Neural progenitor cell (in vitro differentiated cells): ENCODE data around the gene POLR2C. TPM values are rescaled to one million over a fixed set of nuclear protein-coding genes. Genes with fewer than 3 reads are reported as not detected.

Experiments used
- DNase-seq: peaks from one replicate; pipeline ENCODE4 v3.0.0-alpha.2; 2016; ENCODE audit warnings: low spot score
- H2AFZ ChIP-seq: fragments of 200-600 bp; sonication (generic); replicated peaks from 2 replicates; pipeline ENCODE4 v1.6.1; 2016; ENCODE audit warnings: antibody characterized with exemption
- H3F3A ChIP-seq: fragments of 200-600 bp; sonication (generic); 2 replicates; pipeline ENCODE4 v1.6.1; 2016; ENCODE audit warnings: antibody characterized with exemption, low read depth
- H3K27ac ChIP-seq: fragments of 200-600 bp; sonication (generic); 2 replicates; pipeline ENCODE4 v1.5.1; 2016; ENCODE audit warnings: mild to moderate bottlenecking
- H3K27me3 ChIP-seq: fragments of 200-600 bp; sonication (generic); 2 replicates; pipeline ENCODE4 v1.6.1; 2016; ENCODE audit warnings: mild to moderate bottlenecking, moderate library complexity
- H3K36me3 ChIP-seq: fragments of 200-600 bp; sonication (generic); 2 replicates; pipeline ENCODE4 v1.5.1; 2016
- H3K4me1 ChIP-seq: fragments of 200-600 bp; sonication (generic); 2 replicates; pipeline ENCODE4 v1.6.1; 2016; ENCODE audit warnings: mixed run types
- H3K4me2 ChIP-seq: fragments of 200-600 bp; sonication (generic); 2 replicates; pipeline ENCODE4 v1.6.1; 2016
- H3K4me3 ChIP-seq: fragments of 200-600 bp; sonication (generic); 2 replicates; pipeline ENCODE4 v1.5.1; 2016
- H3K79me2 ChIP-seq: fragments of 200-600 bp; sonication (generic); 2 replicates; pipeline ENCODE4 v1.6.1; 2016; ENCODE audit warnings: low read depth
- H3K9ac ChIP-seq: fragments of 200-600 bp; sonication (generic); 2 replicates; pipeline ENCODE4 v1.6.1; 2016
- H3K9me3 ChIP-seq: fragments of 200-600 bp; sonication (generic); 2 replicates; pipeline ENCODE4 v1.5.1; 2016; ENCODE audit warnings: low read depth
- H4K20me1 ChIP-seq: fragments of 200-600 bp; sonication (generic); 2 replicates; pipeline ENCODE4 v1.6.1; 2016; ENCODE audit warnings: low read depth
- H3K27ac Mint-ChIP-seq: 3 replicates; pipeline ENCODE4 v1.8.0; 2021; ENCODE audit warnings: mixed read lengths
- H3K27me3 Mint-ChIP-seq: 2 replicates; pipeline ENCODE4 v1.8.0; 2022; ENCODE audit warnings: low read depth, mild to moderate bottlenecking, inconsistent platforms, moderate library complexity, mixed read lengths; ENCODE audit not compliant: insufficient read depth
- H3K36me3 Mint-ChIP-seq: 3 replicates; pipeline ENCODE4 v1.8.0; 2021; ENCODE audit warnings: mixed read lengths
- H3K4me1 Mint-ChIP-seq: 3 replicates; pipeline ENCODE4 v1.8.0; 2021; ENCODE audit warnings: mixed read lengths
- H3K4me3 Mint-ChIP-seq: 3 replicates; pipeline ENCODE4 v1.8.0; 2021; ENCODE audit warnings: mild to moderate bottlenecking, moderate library complexity, mixed read lengths
- H3K9me3 Mint-ChIP-seq: 3 replicates; pipeline ENCODE4 v1.8.0; 2020; ENCODE audit warnings: mixed read lengths
- EZH2 ChIP-seq: fragments of 200-600 bp; sonication (generic); IDR thresholded peaks from 2 replicates; pipeline ENCODE4 v1.6.1; 2017; ENCODE audit warnings: antibody characterized with exemption, mild to moderate bottlenecking, moderate library complexity
- EZH2phosphoT487 ChIP-seq: fragments of 200-600 bp; sonication (generic); IDR thresholded peaks from 2 replicates; pipeline ENCODE4 v1.6.1; 2017; ENCODE audit warnings: antibody characterized with exemption
- total RNA-seq: library from RNA; depleted of rRNA; stranded (reverse); fragments of >200 nt; gene quantifications from 2 replicates; pipeline ENCODE4 v1.2.3, GENCODE V29; 2015; ENCODE audit warnings: low replicate concordance
- TF ChIP-seq, protein P1 (sequence below): fragments of 200-600 bp; sonication (generic); IDR thresholded peaks from 2 replicates; pipeline ENCODE4 v1.5.1; 2017; ENCODE audit warnings: antibody characterized with exemption, mild to moderate bottlenecking

The POLR2C gene
- total RNA-seq, 1 donor from 2014 or later: 58.4 TPM

GRCh38 chr16:57486858-57487834 is 24.7 kb downstream of the POLR2C start:
- peak overlapping the region; percentile 68 for H3K4me2 ChIP-seq
- H4K20me1 ChIP-seq: no peaks in the 10 kb centered on the region
- H3K9ac ChIP-seq: no peak overlapping the region
- H3K36me3 ChIP-seq: no peaks in the 10 kb centered on the region
- peaks cover 14% of the 10 kb centered on the region for H3K27me3 Mint-ChIP-seq
- peak overlapping the region; percentile 94 for H3K27ac Mint-ChIP-seq
- peaks cover 21% of the 10 kb centered on the region for H3K4me1 Mint-ChIP-seq
- H3K27me3 ChIP-seq: peaks cover 15% of the 10 kb centered on the region
- H3K79me2 ChIP-seq: no peaks in the 10 kb centered on the region
- no peak overlapping the region for H3K4me3 ChIP-seq
- no peaks in the 10 kb centered on the region for H3K36me3 Mint-ChIP-seq
- H3F3A ChIP-seq: no peaks in the 10 kb centered on the region
- H3K4me3 Mint-ChIP-seq: peak overlapping the region; percentile 85
- no peak overlapping the region for H3K27ac ChIP-seq
- peaks cover 6% of the 10 kb centered on the region for H3K9me3 Mint-ChIP-seq
- DNase-seq: no peak
- H3K9me3 ChIP-seq: no peaks in the 10 kb centered on the region
- TF ChIP-seq EZH2phosphoT487 (no peak), EZH2 (no peak)
- TF ChIP-seq, protein P1, sequence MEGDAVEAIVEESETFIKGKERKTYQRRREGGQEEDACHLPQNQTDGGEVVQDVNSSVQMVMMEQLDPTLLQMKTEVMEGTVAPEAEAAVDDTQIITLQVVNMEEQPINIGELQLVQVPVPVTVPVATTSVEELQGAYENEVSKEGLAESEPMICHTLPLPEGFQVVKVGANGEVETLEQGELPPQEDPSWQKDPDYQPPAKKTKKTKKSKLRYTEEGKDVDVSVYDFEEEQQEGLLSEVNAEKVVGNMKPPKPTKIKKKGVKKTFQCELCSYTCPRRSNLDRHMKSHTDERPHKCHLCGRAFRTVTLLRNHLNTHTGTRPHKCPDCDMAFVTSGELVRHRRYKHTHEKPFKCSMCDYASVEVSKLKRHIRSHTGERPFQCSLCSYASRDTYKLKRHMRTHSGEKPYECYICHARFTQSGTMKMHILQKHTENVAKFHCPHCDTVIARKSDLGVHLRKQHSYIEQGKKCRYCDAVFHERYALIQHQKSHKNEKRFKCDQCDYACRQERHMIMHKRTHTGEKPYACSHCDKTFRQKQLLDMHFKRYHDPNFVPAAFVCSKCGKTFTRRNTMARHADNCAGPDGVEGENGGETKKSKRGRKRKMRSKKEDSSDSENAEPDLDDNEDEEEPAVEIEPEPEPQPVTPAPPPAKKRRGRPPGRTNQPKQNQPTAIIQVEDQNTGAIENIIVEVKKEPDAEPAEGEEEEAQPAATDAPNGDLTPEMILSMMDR: no peak
- H2AFZ ChIP-seq: peak overlapping the region; percentile 92
- H3K4me1 ChIP-seq: no peaks in the 10 kb centered on the region

DNA sequence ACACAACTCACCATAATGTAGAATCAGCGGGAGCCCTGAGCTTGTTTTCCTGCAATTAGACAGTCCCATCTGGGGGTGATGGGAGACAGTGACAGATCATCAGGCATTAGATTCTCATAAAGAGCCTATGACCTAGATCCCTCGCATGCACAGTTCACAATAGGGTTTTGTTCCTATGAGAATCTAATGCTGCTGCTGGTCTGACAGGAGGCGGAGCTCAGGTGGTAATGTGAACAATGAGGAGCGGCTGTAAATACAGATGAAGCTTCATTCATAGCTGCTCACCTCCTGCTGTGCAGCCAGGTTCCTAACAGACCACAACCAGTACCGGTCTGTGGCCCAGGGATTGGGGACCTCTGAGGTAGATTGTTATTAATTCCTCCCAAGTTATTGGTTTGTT is 26.8 kb downstream of the POLR2C start:
- Histone ChIP-seq H3K4me1 (peaks cover 8% of the 10 kb centered on the region), H3K4me3 (no peak overlapping the region), H3K36me3 (no peaks in the 10 kb centered on the region), H4K20me1 (no peaks in the 10 kb centered on the region), H3K27ac (no peak overlapping the region), H3K27me3 (peaks cover 15% of the 10 kb centered on the region), H2AFZ (no peak overlapping the region), H3F3A (no peaks in the 10 kb centered on the region), H3K9me3 (no peaks in the 10 kb centered on the region), H3K9ac (no peak overlapping the region), H3K79me2 (no peaks in the 10 kb centered on the region), H3K4me2 (no peak overlapping the region)
- Mint-ChIP-seq H3K9me3 (peaks cover 6% of the 10 kb centered on the region), H3K27me3 (peaks cover 11% of the 10 kb centered on the region), H3K36me3 (no peaks in the 10 kb centered on the region), H3K27ac (no peak overlapping the region), H3K4me1 (peaks cover 26% of the 10 kb centered on the region), H3K4me3 (no peak overlapping the region)
- TF ChIP-seq, protein P1: no peak
- TF ChIP-seq EZH2 (no peak), EZH2phosphoT487 (no peak)
- no peak for DNase-seq

- Mint-ChIP-seq H3K4me1 (peaks cover 5% of the 10 kb centered on the region), H3K27ac (peak overlapping the region; percentile 3), H3K9me3 (peaks cover 6% of the 10 kb centered on the region), H3K27me3 (peaks cover 5% of the 10 kb centered on the region), H3K36me3 (no peaks in the 10 kb centered on the region), H3K4me3 (no peak overlapping the region)
- Histone ChIP-seq H3K27me3 (no peaks in the 10 kb centered on the region), H3K4me1 (peaks cover 8% of the 10 kb centered on the region), H3K4me3 (no peak overlapping the region), H2AFZ (no peak overlapping the region), H3K79me2 (no peaks in the 10 kb centered on the region), H3K9me3 (no peaks in the 10 kb centered on the region), H3K27ac (no peak overlapping the region), H4K20me1 (no peaks in the 10 kb centered on the region), H3K36me3 (no peaks in the 10 kb centered on the region), H3F3A (no peaks in the 10 kb centered on the region), H3K4me2 (peak overlapping the region; percentile 22), H3K9ac (no peak overlapping the region)
- no peak for DNase-seq
- TF ChIP-seq EZH2 (no peak), EZH2phosphoT487 (no peak)
- TF ChIP-seq, protein P1: no peak
Observed at GRCh38 chr16:57493767-57494166, 31.3 kb downstream of the POLR2C start.
